CD4-positive, alpha-beta T cell treated with Interleukin-6 at 100 ng/mL for 8 hours (primary cell): ENCODE results near the gene S100A2.
A peak's percentile ranks its signal among the peaks of the same experiment; 100 is the strongest.
"Not testable (repeated sequence)": the region's sequence is repeated elsewhere in the genome, so short reads cannot be mapped to it uniquely, and the experiment has no call there.

Experiments used
- DNase-seq: peaks from one replicate; pipeline ENCODE4 v3.0.0-alpha.2; 2020; ENCODE audit warnings: mixed read lengths, low spot score

The S100A2 gene

GRCh38 chr1:153532769-153533599 lies 32.7 kb downstream of the S100A2 start:
- peak; percentile 79 for DNase-seq

GRCh38 chr1:153532181-153532580 lies 33.5 kb downstream of the S100A2 start:
- peak; percentile 71 for DNase-seq

GRCh38 chr1:153531638-153532037 lies 34.0 kb downstream of the S100A2 start:
- DNase-seq = no peak

GRCh38 chr1:153527683-153528040 lies 38.0 kb downstream of the S100A2 start:
- no peak for DNase-seq

GRCh38 chr1:153527023-153527682 lies 38.5 kb downstream of the S100A2 start:
- DNase-seq = no peak

- no peak for DNase-seq
Observed at GRCh38 chr1:153526132-153526543, 39.5 kb downstream of the S100A2 start.

- DNase-seq = no peak
Observed at GRCh38 chr1:153525088-153525728, 40.4 kb downstream of the S100A2 start.

GRCh38 chr1:153522353-153523048 lies 43.1 kb downstream of the S100A2 start:
- DNase-seq = not testable (repeated sequence)

GRCh38 chr1:153521808-153522207 lies 43.8 kb downstream of the S100A2 start:
- DNase-seq = not testable (repeated sequence)

GRCh38 chr1:153520818-153521476 lies 44.7 kb downstream of the S100A2 start:
- DNase-seq = no peak

GRCh38 chr1:153520137-153520691 lies 45.4 kb downstream of the S100A2 start:
- DNase-seq = not testable (repeated sequence)

GRCh38 chr1:153519242-153519641 lies 46.4 kb downstream of the S100A2 start:
- no peak for DNase-seq

GRCh38 chr1:153515504-153516394 lies 49.9 kb downstream of the S100A2 start:
- DNase-seq = no peak

- DNase-seq = no peak
Observed at GRCh38 chr1:153513666-153514065, 52.0 kb downstream of the S100A2 start.

- DNase-seq = no peak
Observed at GRCh38 chr1:153513023-153513422, 52.6 kb downstream of the S100A2 start.
